Vagina (tissue), 2 donors: ENCODE results near the gene TLN1.

Experiments
- CTCF ChIP-seq, 3 experiments: fragments of 450-650 bp in 2 of 3; fragments of 200-600 bp in 1 of 3; sonication (generic) in 1 of 3; IDR thresholded peaks; one replicate each; pipeline ENCODE4 v1.5.1; 2017 to 2019; ENCODE audit warnings: antibody characterized with exemption in 3 of 3, mild to moderate bottlenecking in 2 of 3, moderate library complexity in 2 of 3
- POLR2A ChIP-seq, 2 donors: fragments of 450-650 bp; IDR thresholded peaks; one replicate each; pipeline ENCODE4 v1.6.1; 2017; ENCODE audit warnings: antibody characterized with exemption in 2 of 2, mild to moderate bottlenecking in 2 of 2, moderate library complexity in 2 of 2

- TF ChIP-seq CTCF (IDR thresholded peaks at IDR 0.05) = no peak
- TF ChIP-seq POLR2A (IDR thresholded peaks at IDR 0.05) = no peak
These were observed 6.2 kb upstream of the TLN1 start for GRCh38 chr9:35738186-35738585.
